K562 (cell line): ENCODE data around the gene PDE11A. TPM values are rescaled to one million over a fixed set of nuclear protein-coding genes. Genes with fewer than 3 reads are reported as not detected.

Experiments used
- FOXJ2 ChIP-seq: fragments of 200-800 bp; sonication (Bioruptor generic); IDR thresholded peaks from 2 replicates; pipeline ENCODE4 v1.6.1; 2016; ENCODE audit warnings: missing genetic modification characterization, missing compliant biosample characterization
- MAZ ChIP-seq, 2 experiments: fragments of 450-650 bp in 1 of 2; sonication (generic) in 1 of 2; formaldehyde crosslinking; IDR thresholded peaks in 1 of 2; conservative IDR thresholded peaks in 1 of 2; 2 replicates each; pipeline versions ENCODE4 v1.4.0 to v1.5.0; 2020; ENCODE audit warnings: mild to moderate bottlenecking in 1 of 2, missing genetic modification reagents in 1 of 2
- NONO ChIP-seq, 2 experiments: fragments of 200-400 bp in 1 of 2; fragments of 450-650 bp in 1 of 2; formaldehyde crosslinking in 1 of 2; IDR thresholded peaks; 2 replicates each; pipeline ENCODE4 v1.6.1; 2017; ENCODE audit warnings: low read depth in 2 of 2, mild to moderate bottlenecking in 2 of 2, moderate library complexity in 2 of 2, low read length in 1 of 2
- PRMT5 ChIP-seq: sonication (generic); formaldehyde crosslinking; IDR thresholded peaks from 2 replicates; pipeline ENCODE4 v1.5.0; 2020; ENCODE audit warnings: missing genetic modification reagents
- ZNF717 ChIP-seq: fragments of 250-450 bp; sonication (Bioruptor Pico); IDR thresholded peaks from 2 replicates; pipeline ENCODE4 v1.5.0; 2021
- polyA plus RNA-seq, 8 experiments: library from polyadenylated mRNA; depleted of rRNA in 4 of 8; stranded (reverse) in 5 of 8; unstranded in 3 of 8; fragments of >200 nt; fragmentation: Nextera tagmentation in 2 of 8; fragmentation: Illumina TruSeq in 1 of 8; extraction: Ambion mirVana in 2 of 8; extraction: Trizol in 1 of 8; gene quantifications; 2 replicates each; pipeline versions ENCODE4 v1.2.1 to v1.2.3, GENCODE V29; 2011 to 2014; ENCODE audit warnings: inconsistent platforms in 1 of 8, missing spikeins in 1 of 8
- total RNA-seq, 7 experiments: library from RNA; depleted of rRNA in 6 of 7; stranded (reverse); fragments of >200 nt in 6 of 7; fragmentation: Illumina TruSeq in 2 of 7; extraction: Trizol in 2 of 7; gene quantifications; 2 replicates each; pipeline versions ENCODE4 v1.2.1 to v1.2.3, GENCODE V29; 2011 to 2021; ENCODE audit warnings: low replicate concordance in 1 of 7
- TF ChIP-seq, protein P1 (sequence below), 2 experiments: fragments of 450-650 bp; formaldehyde crosslinking in 1 of 2; IDR thresholded peaks; 2 replicates each; pipeline versions ENCODE4 v1.4.0 to v1.6.1; 2014 to 2020; ENCODE audit warnings: mild to moderate bottlenecking in 2 of 2, borderline replicate concordance in 1 of 2, low read depth in 1 of 2
- TF ChIP-seq, protein P2 (sequence below): fragments of 250-450 bp; sonication (Bioruptor Pico); IDR thresholded peaks from 2 replicates; pipeline ENCODE4 v1.4.0; 2020

Gene PDE11A
- total and polyA plus RNA-seq, 9 of the 15 experiments (the other 6 are each of a cell fraction or from before 2014, with no cell fraction given), result 3.2 to 22.1 (median 5.7) TPM

DNA sequence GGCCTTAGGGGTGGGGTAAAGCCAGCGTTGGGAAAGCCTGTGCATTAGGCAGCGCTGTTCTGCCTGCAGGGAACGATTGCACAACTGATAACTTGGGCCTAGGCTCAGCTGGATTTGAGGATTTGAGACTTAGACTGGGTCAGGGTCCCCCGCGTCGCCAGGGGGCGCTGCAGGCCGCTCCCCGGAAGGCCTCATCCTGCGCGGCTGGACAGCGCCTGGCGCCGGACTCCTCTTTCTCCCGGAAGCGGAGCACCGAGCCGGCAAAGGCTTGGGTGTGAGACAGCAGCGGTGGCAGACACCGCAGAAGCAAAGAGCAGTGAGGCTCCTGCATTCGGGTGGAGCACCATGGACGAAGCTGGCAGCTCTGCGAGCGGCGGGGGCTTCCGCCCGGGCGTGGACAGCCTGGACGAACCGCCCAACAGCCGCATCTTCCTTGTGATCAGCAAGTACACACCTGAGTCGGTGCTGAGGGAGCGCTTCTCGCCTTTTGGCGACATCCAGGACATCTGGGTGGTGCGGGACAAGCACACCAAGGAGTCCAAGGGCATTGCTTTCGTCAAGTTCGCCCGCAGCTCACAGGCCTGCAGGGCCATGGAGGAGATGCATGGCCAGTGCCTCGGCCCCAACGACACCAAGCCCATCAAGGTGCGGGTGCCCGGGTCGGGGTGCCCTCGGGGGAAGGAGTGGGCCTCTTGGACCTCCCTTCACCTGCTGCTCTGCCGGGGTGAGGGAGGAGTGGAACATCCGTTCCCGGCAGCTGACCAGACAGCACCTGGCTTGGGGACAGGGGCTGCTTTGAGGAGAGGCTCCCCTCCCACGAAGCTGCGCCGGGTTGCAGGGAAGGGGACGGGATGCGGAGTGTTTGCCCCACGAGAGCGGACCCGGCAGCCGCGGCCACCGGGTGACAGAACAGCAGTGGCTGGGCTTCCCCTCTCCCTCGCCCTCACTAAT is 39.9 kb upstream of the PDE11A start, which contains the start of gene RBM45 (continued):
- TF ChIP-seq, protein P1, sequence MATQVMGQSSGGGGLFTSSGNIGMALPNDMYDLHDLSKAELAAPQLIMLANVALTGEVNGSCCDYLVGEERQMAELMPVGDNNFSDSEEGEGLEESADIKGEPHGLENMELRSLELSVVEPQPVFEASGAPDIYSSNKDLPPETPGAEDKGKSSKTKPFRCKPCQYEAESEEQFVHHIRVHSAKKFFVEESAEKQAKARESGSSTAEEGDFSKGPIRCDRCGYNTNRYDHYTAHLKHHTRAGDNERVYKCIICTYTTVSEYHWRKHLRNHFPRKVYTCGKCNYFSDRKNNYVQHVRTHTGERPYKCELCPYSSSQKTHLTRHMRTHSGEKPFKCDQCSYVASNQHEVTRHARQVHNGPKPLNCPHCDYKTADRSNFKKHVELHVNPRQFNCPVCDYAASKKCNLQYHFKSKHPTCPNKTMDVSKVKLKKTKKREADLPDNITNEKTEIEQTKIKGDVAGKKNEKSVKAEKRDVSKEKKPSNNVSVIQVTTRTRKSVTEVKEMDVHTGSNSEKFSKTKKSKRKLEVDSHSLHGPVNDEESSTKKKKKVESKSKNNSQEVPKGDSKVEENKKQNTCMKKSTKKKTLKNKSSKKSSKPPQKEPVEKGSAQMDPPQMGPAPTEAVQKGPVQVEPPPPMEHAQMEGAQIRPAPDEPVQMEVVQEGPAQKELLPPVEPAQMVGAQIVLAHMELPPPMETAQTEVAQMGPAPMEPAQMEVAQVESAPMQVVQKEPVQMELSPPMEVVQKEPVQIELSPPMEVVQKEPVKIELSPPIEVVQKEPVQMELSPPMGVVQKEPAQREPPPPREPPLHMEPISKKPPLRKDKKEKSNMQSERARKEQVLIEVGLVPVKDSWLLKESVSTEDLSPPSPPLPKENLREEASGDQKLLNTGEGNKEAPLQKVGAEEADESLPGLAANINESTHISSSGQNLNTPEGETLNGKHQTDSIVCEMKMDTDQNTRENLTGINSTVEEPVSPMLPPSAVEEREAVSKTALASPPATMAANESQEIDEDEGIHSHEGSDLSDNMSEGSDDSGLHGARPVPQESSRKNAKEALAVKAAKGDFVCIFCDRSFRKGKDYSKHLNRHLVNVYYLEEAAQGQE (IDR thresholded peaks at IDR 0.05; ENCODE audit: borderline replicate concordance), result peak; percentile 98
- TF ChIP-seq, protein P1 (CRISPR knock-in tag; IDR thresholded peaks at IDR 0.05; ENCODE audit: low read depth), result peak; percentile 96
- TF ChIP-seq FOXJ2 (tag), result 0 out of 2 replicates have a peak, but pooled peaks have one; percentile 47
- peak; percentile 66 to 94; a peak in 3 of 4 replicates for TF ChIP-seq MAZ (CRISPR knock-in tag; conservative IDR thresholded peaks at IDR 0.05 in 1 of 2, IDR thresholded peaks at IDR 0.05 in 1 of 2)
- no peak for TF ChIP-seq NONO (IDR thresholded peaks at IDR 0.05; ENCODE audit: low read depth in 2 of 2, low read length in 1 of 2)
- TF ChIP-seq, protein P2, sequence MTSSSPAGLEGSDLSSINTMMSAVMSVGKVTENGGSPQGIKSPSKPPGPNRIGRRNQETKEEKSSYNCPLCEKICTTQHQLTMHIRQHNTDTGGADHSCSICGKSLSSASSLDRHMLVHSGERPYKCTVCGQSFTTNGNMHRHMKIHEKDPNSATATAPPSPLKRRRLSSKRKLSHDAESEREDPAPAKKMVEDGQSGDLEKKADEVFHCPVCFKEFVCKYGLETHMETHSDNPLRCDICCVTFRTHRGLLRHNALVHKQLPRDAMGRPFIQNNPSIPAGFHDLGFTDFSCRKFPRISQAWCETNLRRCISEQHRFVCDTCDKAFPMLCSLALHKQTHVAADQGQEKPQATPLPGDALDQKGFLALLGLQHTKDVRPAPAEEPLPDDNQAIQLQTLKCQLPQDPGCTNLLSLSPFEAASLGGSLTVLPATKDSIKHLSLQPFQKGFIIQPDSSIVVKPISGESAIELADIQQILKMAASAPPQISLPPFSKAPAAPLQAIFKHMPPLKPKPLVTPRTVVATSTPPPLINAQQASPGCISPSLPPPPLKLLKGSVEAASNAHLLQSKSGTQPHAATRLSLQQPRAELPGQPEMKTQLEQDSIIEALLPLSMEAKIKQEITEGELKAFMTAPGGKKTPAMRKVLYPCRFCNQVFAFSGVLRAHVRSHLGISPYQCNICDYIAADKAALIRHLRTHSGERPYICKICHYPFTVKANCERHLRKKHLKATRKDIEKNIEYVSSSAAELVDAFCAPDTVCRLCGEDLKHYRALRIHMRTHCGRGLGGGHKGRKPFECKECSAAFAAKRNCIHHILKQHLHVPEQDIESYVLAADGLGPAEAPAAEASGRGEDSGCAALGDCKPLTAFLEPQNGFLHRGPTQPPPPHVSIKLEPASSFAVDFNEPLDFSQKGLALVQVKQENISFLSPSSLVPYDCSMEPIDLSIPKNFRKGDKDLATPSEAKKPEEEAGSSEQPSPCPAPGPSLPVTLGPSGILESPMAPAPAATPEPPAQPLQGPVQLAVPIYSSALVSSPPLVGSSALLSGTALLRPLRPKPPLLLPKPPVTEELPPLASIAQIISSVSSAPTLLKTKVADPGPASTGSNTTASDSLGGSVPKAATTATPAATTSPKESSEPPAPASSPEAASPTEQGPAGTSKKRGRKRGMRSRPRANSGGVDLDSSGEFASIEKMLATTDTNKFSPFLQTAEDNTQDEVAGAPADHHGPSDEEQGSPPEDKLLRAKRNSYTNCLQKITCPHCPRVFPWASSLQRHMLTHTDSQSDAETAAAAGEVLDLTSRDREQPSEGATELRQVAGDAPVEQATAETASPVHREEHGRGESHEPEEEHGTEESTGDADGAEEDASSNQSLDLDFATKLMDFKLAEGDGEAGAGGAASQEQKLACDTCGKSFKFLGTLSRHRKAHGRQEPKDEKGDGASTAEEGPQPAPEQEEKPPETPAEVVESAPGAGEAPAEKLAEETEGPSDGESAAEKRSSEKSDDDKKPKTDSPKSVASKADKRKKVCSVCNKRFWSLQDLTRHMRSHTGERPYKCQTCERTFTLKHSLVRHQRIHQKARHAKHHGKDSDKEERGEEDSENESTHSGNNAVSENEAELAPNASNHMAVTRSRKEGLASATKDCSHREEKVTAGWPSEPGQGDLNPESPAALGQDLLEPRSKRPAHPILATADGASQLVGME (CRISPR knock-in tag), result no peak; the same call in 1 of the 2 replicates
- TF ChIP-seq ZNF717 (CRISPR knock-in tag), result no peak
- TF ChIP-seq PRMT5 (CRISPR knock-in tag), result no peak
